ENCODE results near the gene ARMC3. TPM values are rescaled to one million over a fixed set of nuclear protein-coding genes. Genes with fewer than 3 reads are reported as not detected.

ARMC3 gene
- total and polyA plus RNA-seq, 8 donors: 1.6 to 10.0 (median 8.4) TPM; not detected in 1

- peaks cover 0 to 20% of the 10 kb centered on the region in 2 donors for H3K9me3 ChIP-seq
- no peak overlapping the region for H3K27ac ChIP-seq
- no peak for TF ChIP-seq CTCF (IDR thresholded peaks at IDR 0.05)
- H3K27me3 ChIP-seq: no peaks in the 10 kb centered on the region
- peaks cover 0 to 6% of the 10 kb centered on the region in 2 donors for H3K4me1 ChIP-seq
- H3K36me3 ChIP-seq: no peaks in the 10 kb centered on the region
- ATAC-seq (no peak), DNase-seq (peak in 2 of 4 donors; percentile 18 to 52)
- no peak overlapping the region for H3K4me3 ChIP-seq
- intact Hi-C loops (cut with DNase I): no loop called here
Observed at GRCh38 chr10:22911889-22912762, 15.7 kb upstream of the ARMC3 start.

GRCh38 chr10:22912763-22913384 lies 15.0 kb upstream of the ARMC3 start:
- Histone ChIP-seq H3K4me1 (peaks cover 0 to 6% of the 10 kb centered on the region in 2 donors), H3K27me3 (no peaks in the 10 kb centered on the region), H3K36me3 (no peaks in the 10 kb centered on the region), H3K9me3 (peaks cover 0 to 20% of the 10 kb centered on the region in 2 donors), H3K4me3 (no peak overlapping the region), H3K27ac (no peak overlapping the region)
- intact Hi-C loops (cut with DNase I): no loop called here
- ATAC-seq (no peak), DNase-seq (no peak)
- no peak for TF ChIP-seq CTCF (IDR thresholded peaks at IDR 0.05)

GRCh38 chr10:22913474-22914092 lies 14.3 kb upstream of the ARMC3 start:
- intact Hi-C loops (cut with DNase I): no loop called here
- peaks cover 0 to 14% of the 10 kb centered on the region in 2 donors for H3K9me3 ChIP-seq
- no peak for TF ChIP-seq CTCF (IDR thresholded peaks at IDR 0.05)
- ATAC-seq (no peak), DNase-seq (no peak)
- no peaks in the 10 kb centered on the region for H3K36me3 ChIP-seq
- H3K27me3 ChIP-seq: no peaks in the 10 kb centered on the region
- H3K27ac ChIP-seq: no peak overlapping the region
- H3K4me3 ChIP-seq: no peak overlapping the region
- peaks cover 0 to 6% of the 10 kb centered on the region in 2 donors for H3K4me1 ChIP-seq

GRCh38 chr10:22915314-22915713 lies 12.5 kb upstream of the ARMC3 start:
- H3K36me3 ChIP-seq: no peaks in the 10 kb centered on the region
- H3K27me3 ChIP-seq: no peaks in the 10 kb centered on the region
- H3K4me1 ChIP-seq: peaks cover 0 to 6% of the 10 kb centered on the region in 2 donors
- no peak overlapping the region for H3K27ac ChIP-seq
- no peak for TF ChIP-seq CTCF (IDR thresholded peaks at IDR 0.05)
- DNase-seq: no peak
- no peak overlapping the region for H3K4me3 ChIP-seq
- ATAC-seq: no peak
- intact Hi-C loops (cut with DNase I): no loop called here
- peaks cover 0 to 5% of the 10 kb centered on the region in 2 donors for H3K9me3 ChIP-seq

GRCh38 chr10:22925088-22925487 lies 2.8 kb upstream of the ARMC3 start:
- intact Hi-C loops (cut with DNase I): no loop called here
- no peak for TF ChIP-seq CTCF (IDR thresholded peaks at IDR 0.05)

More at GRCh38 chr10:22925088-22925487, 2.8 kb upstream of the ARMC3 start:
- peaks cover 0 to 8% of the 10 kb centered on the region in 2 donors for H3K4me1 ChIP-seq
- H3K4me3 ChIP-seq: no peak overlapping the region
- H3K36me3 ChIP-seq: no peaks in the 10 kb centered on the region
- no peak overlapping the region for H3K27ac ChIP-seq
- ATAC-seq: no peak
- H3K27me3 ChIP-seq: peaks cover 0 to 31% of the 10 kb centered on the region in 2 donors
- peaks cover 0 to 5% of the 10 kb centered on the region in 2 donors for H3K9me3 ChIP-seq
- DNase-seq: no peak

Measured in left lung (tissue), 10 donors.